Hepatic stellate cell (primary cell): ENCODE results near the gene C1orf21.
"Not testable (repeated sequence)": the region's sequence is repeated elsewhere in the genome, so short reads cannot be mapped to it uniquely, and the experiment has no call there.

ENCODE experiments used
- DNase-seq: peaks from one replicate; pipeline ENCODE4 v3.0.0; 2011; ENCODE audit warnings: low spot score

C1orf21 gene

DNA sequence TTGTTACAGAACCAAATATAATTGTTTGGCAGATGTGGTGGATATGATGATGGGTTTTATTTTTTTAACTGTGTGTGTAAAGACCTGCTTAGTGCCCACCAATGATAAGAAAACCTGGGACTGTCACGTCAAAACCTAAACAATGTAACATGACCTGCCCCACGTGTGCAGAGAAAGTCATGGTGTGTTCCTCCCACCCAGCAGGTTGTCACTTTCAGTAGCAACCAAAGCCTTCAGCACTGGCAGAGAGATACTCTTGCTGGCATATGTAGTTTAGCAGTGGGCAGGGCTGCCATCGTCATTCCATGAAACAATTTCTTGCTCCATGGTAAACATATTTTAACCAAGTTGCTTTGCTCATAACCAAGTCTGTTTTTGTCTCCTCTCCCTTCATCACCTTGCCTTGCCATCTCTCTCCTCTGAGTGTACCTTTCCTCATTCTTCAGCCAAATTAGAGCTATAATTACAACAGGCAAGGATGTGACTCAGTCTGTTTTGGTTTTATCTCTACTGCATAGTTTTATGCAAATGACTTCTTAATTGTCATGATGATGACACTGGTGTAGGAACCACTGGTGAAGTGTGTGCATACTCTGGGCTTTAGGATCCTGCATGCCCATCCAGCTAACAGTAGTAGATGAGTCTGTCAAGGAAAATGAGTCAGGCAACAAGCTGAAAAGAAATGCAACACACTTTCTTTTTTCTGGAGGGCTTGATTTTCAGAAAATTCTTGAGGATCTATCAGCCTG is 217.5 kb downstream of the C1orf21 start:
- DNase-seq, result no peak

DNA sequence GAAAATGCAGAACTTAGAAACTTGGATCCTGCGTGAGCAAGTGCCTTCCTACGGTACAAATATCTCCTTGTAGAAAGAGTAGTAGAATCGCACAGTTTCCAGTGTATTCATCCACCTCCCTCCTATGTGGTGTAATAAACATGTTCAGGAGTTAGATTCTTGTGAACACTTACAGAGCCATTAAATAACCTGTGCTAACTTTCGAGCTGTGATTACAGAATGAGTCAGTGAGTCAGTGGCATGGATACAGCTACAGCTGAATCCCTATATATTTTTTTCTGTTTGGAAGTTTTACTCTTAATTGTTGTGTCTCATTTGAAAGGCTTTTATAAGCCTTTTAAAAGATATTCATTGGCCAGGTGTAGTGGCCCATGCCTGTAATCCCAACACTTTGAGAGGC is 219.1 kb downstream of the C1orf21 start:
- DNase-seq, result no peak

DNA sequence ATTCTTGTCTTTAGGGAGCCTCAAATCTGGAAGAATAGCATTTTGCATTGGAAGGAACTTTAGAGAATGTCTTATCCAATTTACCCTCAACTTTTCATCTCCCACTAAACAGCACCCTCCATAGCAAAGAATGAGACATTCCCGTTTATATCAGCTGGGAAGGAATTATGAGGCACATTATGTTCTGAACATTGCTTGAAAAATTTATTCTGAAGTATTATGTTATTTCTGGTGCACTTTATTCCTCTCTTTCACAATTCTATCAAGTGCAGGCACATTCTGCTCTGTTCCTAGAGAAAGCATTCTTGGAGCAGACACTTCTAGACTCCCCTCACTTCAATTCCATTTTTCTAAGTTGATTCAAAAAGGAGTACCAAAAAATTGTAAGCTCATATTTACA is 220.0 kb downstream of the C1orf21 start:
- DNase-seq, result no peak

DNA sequence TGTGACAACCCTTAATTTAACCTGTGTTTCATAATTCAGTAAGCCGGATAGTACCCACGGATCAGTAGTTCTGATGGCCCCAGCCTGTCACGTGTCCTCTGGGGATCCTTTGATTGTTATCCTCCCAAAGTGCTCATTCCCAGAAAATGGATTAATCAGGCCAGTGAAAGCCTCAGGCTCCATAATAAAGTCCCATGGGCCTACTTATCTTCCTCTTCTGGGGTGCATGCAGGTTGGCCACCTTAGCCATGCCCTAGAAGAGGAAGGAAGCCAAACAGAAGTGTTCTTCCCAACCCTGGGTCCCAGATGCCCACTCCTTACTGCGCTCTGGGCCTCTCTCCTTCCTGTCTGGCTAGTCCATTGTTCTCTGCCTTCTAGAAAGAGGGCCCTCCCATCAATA is 221.8 kb downstream of the C1orf21 start:
- no peak for DNase-seq

DNA sequence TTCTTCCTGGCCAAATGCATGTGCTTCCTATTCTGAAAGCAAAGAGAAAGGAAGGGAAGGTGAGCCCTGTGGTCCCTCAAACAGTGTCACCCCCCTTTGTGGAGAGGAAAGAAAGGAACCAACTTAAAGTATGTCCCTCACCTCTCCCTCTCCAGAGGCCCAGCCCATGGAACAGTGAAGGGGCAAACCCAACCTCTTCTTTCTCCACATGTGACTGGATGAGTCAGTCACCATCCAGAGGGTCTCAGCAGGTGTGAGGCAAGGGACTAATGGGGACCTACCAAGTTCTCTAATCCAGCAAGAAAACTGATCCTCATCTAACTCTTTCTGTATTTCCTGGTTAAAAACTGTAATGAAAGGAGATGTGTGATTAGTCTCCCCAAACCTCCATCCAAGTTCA is 222.2 kb downstream of the C1orf21 start:
- no peak for DNase-seq

DNA sequence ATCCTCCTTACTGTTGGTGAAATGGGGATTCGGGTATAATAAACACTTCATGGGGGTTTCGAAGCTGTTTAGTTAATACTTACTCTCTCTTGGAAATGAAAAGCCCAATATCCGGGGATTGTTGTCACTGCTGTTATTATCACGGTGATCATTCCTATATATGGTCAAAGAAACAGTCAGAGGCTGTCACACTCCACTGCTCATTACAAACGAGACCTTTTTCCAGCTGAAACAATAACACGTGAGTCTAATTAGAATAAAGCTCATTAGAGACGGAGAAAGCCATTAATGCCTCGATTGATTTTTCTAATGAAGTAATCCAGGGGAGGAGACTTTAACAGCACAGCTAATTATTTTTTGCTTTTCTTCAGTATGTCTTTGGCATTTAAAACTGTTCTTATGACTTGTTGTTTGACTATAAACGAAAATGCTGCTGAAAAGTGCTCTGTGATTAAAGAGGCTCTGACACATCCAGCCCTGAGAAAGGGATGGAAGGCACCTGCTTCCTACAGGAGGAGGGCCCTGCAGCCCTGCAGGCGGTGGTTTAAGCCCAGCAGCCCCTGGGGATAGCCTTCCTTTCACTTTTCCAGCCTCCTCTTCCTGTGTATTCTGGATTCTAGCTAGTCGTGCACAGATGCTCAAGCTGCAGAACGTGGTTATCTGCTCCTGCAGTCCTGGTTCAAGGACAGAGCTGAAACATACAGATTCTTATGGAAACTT is 224.2 kb downstream of the C1orf21 start:
- DNase-seq, result no peak

DNA sequence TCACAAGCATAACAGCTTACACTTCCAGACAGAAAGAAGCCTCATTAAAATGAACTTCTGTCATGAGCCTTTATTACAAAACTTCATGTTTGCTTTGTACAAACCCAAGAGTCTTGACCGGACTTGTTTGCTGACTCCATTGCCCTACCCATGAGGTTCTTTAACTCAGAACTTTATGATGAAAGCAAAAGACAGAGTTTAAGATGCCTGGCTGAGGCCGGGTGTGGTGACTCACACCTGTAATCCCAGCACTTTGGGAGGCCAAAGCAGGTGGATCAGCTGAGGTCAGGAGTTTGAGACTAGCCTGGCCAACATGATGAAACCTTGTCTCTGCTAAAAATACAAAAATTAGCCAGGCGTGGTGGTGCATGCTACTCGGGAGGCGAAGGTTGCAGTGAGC is 225.4 kb downstream of the C1orf21 start:
- not testable (repeated sequence) for DNase-seq

DNA sequence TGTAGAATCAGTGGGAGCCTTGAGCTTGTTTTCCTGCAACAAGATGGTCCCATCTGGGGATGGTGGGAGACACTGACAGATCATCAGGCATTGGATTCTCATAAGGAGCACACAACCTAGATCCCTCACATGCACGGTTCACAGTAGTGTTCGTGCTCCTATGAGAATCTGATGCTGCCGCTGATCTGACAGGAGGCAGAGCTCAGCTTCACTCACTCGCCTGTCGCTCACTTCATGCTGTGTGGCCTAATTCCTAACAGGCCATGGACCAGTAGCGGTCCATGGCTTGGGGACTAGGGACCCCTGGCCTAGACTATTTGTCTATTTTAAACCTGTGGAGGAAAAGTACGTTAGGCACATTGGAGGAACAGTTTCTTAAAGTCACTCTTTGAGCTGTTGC is 227.8 kb downstream of the C1orf21 start:
- no peak for DNase-seq

DNA sequence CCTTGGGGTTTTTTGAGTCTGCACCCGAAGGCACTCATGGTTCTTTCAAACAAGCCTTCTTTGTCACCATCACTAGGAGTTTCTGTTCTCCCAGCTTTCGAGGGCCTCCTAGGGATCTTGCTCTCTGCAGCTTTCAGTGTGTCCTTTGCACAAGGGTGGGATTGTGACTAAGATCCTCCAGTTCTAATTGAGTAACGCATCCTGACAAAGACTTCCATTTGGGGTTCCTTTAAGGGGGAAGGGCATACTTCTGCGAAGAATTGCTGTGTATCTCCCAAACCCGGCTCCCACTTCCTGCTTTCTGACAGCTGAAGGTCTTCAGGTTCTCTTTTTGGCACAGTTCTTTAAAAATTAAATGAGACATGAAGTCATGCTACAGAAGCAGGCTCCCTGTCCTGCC is 228.5 kb downstream of the C1orf21 start:
- DNase-seq, result no peak

DNA sequence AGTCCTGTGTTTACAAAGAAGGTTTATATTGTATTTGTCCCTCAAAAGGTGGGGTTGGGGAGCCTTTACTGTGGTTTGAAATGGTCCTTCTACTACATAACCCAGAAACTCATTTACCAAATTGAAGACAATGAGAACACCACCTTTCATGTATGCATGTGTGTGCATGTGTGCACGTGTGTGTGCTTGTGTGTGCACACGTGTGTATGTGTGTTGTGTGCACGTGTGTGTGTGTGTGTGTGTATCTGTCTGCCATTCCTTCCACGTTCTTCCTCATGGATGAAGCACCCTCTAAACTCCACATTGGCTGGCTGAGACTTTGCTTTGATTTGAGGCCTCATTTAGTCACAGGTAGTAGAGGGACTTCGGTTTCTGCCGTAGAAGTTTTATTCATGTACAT is 229.7 kb downstream of the C1orf21 start:
- no peak for DNase-seq

DNA sequence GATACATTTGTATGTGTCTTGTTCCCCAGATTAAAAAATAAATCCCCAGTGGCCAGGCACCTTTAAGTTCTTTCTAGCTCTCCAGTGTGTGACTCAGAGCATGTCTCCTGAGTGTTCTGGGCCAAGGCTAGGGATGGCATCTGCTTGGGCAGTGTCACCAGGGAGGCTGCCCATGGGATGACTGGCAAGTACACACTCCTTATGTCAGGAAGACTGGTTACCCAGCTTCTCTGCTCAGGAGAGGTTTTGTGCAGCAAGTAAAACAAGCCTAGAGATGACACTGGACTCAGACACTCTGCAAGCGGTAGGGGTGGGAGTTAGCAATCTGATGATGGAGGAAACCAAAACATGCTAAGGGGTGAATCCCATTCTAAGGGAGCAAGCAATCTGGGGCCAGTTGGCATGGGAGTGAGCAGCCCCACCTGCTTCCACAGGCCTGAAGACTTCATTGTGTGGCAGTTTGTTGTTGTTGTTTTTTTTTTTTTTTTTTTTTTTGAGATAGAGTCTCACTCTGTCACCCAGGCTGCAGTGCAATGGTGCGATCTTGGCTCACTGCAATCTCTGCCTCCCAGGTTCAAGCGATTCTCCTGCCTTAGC is 230.7 kb downstream of the C1orf21 start:
- DNase-seq, result no peak

DNA sequence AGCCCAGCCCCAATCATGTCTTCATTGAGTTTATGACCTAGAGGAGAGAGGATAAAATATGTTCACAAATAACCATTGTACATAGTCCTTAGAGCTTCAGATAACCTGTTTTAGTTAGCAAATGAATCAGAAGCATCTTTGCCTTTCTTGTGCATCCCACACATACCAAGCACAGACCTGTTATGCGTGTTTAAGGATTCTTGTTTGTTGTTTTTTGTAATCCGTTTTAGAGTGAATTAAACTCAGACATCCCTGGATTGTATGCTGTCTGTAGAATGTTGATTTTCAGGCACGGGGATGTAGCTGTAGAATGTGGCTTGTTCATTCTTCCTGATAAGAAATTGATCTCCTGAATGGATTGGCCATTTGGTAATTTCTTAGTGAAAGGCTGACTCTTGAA is 232.0 kb downstream of the C1orf21 start:
- DNase-seq, result no peak

DNA sequence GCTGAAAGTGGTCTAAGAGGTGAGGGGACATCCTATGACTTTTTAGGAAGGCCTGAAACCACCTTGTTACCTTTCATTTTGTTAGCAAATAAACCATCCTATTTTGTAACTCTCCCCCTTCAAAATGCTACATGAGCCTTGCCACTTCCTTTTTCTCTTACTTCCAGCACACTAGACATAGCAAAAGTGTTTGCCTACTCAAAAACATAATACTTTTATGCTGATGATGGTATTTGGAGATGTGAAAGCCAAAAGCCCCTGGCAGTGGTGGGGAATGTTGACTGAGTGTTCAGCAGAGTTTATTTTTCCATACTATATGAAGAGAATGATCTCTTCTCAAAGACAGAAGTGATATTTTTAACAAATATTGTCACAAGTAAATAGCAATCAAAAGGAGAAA is 233.6 kb downstream of the C1orf21 start:
- no peak for DNase-seq

DNA sequence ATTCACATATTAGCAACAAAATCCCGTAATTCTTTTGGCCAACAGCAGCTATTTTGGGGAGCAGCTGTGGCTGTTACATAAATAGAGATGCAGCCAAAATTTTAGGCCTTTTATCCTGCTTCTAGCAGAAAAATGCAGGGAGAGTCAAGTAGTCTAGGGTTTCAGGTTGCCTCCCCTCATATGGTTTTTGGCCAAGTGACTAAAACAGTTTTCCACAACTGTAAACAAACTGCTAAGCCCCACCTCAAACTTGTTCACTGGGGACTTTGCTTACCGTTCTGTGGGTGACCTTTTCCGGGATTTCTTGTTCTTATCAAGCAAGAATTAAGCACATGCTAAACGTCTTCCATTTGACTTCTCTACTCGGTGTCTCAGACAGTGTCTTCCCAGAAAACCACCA is 234.4 kb downstream of the C1orf21 start:
- no peak for DNase-seq

DNA sequence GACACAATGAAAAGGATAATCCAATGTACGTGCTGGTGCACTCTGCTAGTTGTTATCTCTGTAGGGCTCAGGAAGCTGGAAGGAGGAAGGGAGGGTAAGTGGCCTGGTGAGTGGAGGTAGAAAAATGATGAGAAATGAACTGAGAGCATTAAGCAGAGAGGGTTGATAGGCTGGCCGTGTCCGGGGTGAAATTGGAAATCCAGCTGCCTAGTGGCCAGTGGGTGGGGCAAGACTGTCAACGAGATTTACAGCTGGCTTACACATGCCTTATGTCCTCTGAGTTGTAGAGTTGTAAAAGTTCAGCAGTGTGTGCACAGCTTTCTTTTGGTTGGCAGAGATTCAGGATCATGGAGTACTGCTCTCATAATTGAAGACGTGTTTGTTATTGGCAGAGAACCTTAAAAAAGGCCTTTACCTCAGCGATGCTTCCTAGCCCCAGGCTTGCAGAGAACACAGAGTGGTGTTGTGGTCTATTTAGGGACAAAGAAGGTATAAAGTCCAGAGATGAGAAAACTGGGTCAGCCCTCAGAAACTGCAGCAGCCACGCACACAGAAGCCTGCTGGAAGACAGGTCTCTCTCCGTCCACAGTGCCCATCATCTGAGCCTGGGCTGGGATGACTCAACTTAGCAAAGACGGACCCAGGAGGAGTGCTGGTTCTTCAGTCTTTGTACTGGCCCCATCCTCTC is 235.5 kb downstream of the C1orf21 start:
- peak; percentile 56 for DNase-seq

DNA sequence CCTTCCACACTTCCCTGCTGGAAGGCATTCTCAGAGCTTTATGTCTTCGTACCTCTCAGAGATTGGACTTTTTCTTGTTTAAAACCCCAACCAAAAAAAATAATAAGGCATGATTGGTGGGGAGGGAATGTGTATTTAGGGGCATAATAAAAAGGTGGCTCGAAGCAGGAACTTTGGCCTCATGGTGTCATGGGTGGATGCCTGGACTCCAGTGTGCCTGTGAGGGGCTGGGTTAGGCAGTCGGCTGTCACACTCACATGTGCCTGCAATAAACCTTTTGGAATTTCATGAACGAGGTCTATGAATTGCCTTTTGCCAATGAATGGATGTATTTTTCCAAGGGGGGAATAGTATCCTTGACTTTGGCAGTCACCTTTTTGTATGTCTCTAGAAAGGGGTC is 236.6 kb downstream of the C1orf21 start:
- no peak for DNase-seq

DNA sequence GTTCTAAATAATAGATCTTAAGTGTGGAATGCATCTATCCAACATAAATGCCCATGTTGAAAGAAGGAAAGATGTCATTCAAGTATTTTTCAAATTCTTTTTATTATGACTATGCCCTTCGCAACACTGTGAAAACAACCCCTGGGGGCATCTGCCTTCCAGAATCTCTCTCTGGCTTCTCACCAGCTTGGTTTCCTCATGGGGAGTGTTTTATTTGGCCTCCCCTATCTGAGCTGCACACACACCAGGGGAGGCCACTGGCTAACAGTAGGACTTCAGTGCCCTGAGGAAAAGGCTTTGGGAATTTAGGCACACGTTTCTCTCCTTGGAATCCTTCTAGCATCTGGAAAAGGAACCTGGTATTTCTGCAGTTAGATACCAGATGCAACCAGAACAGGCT is 237.2 kb downstream of the C1orf21 start:
- no peak for DNase-seq

DNA sequence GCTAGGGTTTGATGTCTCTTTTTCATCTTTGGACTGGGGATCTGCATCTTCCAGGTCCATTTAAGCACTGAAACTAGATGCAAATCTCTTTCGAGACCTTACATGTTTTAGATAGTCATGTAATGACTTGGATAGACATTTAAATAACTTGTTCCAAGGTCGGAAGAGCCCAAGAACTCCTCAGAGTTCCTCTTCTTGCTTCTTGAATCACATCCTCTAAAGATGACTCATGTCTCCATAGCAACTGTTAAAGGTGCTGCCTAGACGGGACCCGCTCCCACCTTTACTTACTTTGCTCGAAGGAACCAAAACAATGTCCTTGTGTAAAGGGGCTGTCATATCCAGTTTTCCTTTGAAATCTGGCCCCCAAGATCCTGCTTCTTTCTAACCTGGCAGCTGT is 237.8 kb downstream of the C1orf21 start:
- DNase-seq, result no peak

DNA sequence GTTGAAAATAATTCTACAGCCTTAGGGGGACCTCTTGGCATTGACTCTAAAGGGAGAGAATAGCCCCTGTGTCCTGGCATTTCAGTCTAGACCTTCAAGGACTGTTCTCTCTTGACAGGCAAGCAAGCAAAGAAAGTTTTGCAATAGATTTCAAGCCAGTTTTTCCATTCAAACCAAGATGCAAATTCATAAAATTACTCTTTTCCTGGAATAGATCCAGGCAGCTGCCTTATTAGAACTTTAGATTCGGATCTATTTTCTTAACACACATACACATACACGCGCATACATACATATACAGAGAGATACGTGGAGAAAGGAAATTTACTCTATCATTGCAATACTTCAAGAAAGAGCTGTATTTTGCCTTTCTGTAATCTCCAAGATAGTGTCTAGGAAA is 238.4 kb downstream of the C1orf21 start:
- no peak for DNase-seq

DNA sequence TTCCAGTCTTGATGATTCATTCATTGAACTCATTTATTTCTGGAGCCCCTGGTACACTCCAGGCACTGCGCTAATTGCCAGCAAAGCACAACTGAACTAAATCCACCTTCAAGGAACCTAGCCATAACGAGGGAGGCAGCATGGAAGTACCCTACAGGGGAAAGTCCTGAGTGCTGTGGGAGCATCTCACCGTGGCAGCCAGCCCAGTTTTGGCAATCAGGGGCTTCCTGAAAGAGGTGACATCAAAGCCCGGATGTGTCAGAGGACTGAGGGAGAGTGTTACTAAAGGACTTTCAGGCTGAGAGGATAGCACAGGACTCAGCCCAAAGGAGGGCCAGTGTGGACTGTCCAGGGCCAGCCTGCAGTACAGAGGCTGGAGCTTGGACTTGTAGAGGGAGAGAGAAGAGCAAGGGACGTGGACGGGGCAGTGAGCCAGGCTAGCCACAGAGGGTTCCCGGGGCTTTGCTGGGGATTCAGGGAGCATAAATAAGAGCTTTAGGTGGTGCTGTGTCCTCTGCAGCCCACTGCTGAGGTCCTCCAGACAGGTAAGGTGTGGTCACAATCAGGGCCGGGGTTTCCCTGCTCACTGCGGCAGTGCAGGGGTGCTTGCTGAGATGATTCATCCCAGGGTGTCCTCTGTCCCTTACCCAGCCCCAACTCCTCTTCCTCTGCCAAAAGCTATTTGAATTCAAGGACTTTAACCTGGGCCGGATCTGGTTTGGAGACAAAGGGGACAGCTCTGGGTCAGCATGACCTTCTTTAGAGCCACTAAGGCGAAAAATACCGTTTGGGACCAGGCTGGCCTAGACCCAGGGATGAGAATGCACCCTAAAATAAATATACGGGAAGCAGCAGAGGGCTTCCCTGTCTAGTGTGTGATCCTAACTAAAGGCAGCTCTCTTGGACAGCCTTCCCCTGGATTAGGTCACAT is 239.5 kb downstream of the C1orf21 start:
- no peak for DNase-seq

DNA sequence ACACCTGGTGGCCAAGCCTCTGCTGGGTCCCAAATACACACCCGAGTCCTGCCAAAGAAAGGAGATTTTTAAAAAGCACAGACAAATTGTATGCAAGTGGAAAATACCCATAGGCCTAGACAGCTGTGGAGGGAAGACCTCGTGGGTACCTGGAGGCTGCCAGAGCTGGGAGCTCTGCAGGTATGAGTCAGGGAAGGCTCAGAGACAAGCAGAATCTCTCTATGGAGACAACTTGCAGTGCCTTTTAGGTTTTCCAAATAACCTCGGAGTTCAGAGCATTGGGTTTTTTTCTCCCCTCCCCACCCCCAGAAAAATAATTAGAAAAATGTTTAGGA is 240.1 kb downstream of the C1orf21 start:
- DNase-seq, result no peak

DNA sequence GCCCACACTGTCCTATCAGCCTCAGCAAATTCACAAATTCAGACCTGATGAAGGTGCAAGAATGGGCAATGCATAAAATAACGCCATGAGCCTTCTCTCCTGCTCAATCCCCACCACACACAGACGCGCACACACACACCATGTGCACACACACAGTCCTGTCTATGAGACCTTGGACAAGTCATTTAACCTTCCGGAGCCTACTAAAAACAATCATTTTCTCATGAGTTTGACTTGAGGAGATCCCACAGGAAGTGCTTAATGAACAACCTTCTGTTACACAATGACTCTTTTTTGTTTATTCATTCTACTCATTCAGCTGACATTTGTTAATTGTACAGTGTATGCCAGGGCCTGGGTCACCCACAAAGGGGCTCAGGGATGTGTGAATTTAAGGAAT is 242.4 kb downstream of the C1orf21 start:
- no peak for DNase-seq
